Osteoblast (primary cell): Measurements from ENCODE around the gene PKHD1. TPM values are rescaled to one million over a fixed set of nuclear protein-coding genes. Genes with fewer than 3 reads are reported as not detected.

Source experiments
- DNase-seq: peaks from one replicate; pipeline ENCODE4 v3.0.0; 2011; ENCODE audit warnings: low spot score, mixed read lengths; ENCODE audit not compliant: insufficient read length; ENCODE audit errors: missing footprints
- H2AFZ ChIP-seq: 2 replicates; pipeline ENCODE4 v1.6.0; 2011; ENCODE audit warnings: mild to moderate bottlenecking, low read length
- H3K27ac ChIP-seq: 2 replicates; pipeline ENCODE4 v1.5.1; 2011; ENCODE audit warnings: mild to moderate bottlenecking, low read depth, low read length, moderate library complexity
- H3K27me3 ChIP-seq: 2 replicates; pipeline ENCODE4 v1.6.0; 2012; ENCODE audit warnings: mild to moderate bottlenecking, control low read depth, inconsistent platforms, low read length, moderate library complexity; ENCODE audit not compliant: insufficient read depth
- H3K36me3 ChIP-seq: 2 replicates; pipeline ENCODE4 v1.5.1; 2011; ENCODE audit warnings: mild to moderate bottlenecking, low read length, control low read depth, moderate library complexity; ENCODE audit not compliant: insufficient read depth
- H3K4me1 ChIP-seq: 2 replicates; pipeline ENCODE4 v1.5.1; 2011; ENCODE audit warnings: mild to moderate bottlenecking, low read length, control low read depth, moderate library complexity; ENCODE audit not compliant: insufficient read depth
- H3K4me2 ChIP-seq: 2 replicates; pipeline ENCODE4 v1.6.0; 2011; ENCODE audit warnings: mild to moderate bottlenecking, low read length; ENCODE audit not compliant: insufficient read depth
- H3K4me3 ChIP-seq: fragments of 200-600 bp; sonication (generic); 3 replicates; pipeline ENCODE4 v1.5.1; 2012; ENCODE audit warnings: mild to moderate bottlenecking, low read length, inconsistent platforms; ENCODE audit not compliant: insufficient read depth
- H3K79me2 ChIP-seq: 2 replicates; pipeline ENCODE4 v1.6.0; 2012; ENCODE audit warnings: mild to moderate bottlenecking, low read length, control low read depth, inconsistent platforms; ENCODE audit not compliant: insufficient read depth
- H3K9me3 ChIP-seq: 2 replicates; pipeline ENCODE4 v1.5.1; 2011; ENCODE audit warnings: low read depth, low read length, control low read depth
- H4K20me1 ChIP-seq: 2 replicates; pipeline ENCODE4 v1.6.0; 2012; ENCODE audit warnings: mild to moderate bottlenecking, low read length, control low read depth; ENCODE audit not compliant: insufficient read depth
- total RNA-seq: library from RNA; depleted of rRNA; stranded (reverse); fragments of >200 nt; gene quantifications from 2 replicates; pipeline ENCODE4 v1.2.3, GENCODE V29; 2012
- TF ChIP-seq, protein P1 (sequence below): IDR thresholded peaks from 2 replicates; pipeline ENCODE4 v1.5.1; 2011; ENCODE audit warnings: mild to moderate bottlenecking, low read depth, low read length, moderate library complexity; ENCODE audit errors: extremely low read depth

PKHD1 gene
- total RNA-seq, 1 donor: not detected

GRCh38 chr6:51651132-51651817 is 436.1 kb downstream of the PKHD1 start:
- DNase-seq: no peak

DNA sequence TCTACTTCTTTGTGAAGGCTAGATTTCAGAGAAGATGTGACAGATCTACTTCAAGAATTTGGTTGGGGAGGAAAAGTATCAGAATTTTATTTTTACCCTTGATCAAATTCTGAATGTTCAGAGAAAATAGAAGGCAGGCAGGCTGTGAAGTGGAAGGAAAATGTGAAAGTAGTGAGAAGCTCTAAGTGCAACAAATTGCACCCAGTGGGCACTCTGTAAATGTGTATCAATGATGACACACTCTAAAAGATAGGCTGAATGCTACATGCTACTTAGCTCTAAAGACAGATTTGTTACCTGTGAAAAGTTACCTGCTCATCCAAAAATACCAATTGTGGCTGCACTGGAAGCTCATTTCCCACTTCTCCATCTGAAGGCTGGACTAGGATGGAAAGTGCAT is 438.6 kb downstream of the PKHD1 start:
- no peaks in the 10 kb centered on the region for H4K20me1 ChIP-seq
- DNase-seq: no peak
- no peak overlapping the region for H3K4me3 ChIP-seq
- H3K4me1 ChIP-seq: no peaks in the 10 kb centered on the region
- H3K9me3 ChIP-seq: no peaks in the 10 kb centered on the region
- no peak overlapping the region for H3K27ac ChIP-seq
- TF ChIP-seq, protein P1, sequence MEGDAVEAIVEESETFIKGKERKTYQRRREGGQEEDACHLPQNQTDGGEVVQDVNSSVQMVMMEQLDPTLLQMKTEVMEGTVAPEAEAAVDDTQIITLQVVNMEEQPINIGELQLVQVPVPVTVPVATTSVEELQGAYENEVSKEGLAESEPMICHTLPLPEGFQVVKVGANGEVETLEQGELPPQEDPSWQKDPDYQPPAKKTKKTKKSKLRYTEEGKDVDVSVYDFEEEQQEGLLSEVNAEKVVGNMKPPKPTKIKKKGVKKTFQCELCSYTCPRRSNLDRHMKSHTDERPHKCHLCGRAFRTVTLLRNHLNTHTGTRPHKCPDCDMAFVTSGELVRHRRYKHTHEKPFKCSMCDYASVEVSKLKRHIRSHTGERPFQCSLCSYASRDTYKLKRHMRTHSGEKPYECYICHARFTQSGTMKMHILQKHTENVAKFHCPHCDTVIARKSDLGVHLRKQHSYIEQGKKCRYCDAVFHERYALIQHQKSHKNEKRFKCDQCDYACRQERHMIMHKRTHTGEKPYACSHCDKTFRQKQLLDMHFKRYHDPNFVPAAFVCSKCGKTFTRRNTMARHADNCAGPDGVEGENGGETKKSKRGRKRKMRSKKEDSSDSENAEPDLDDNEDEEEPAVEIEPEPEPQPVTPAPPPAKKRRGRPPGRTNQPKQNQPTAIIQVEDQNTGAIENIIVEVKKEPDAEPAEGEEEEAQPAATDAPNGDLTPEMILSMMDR: no peak
- no peaks in the 10 kb centered on the region for H3K27me3 ChIP-seq
- no peak overlapping the region for H2AFZ ChIP-seq
- no peaks in the 10 kb centered on the region for H3K36me3 ChIP-seq
- H3K4me2 ChIP-seq: no peak overlapping the region
- H3K79me2 ChIP-seq: no peaks in the 10 kb centered on the region

More at GRCh38 chr6:51651132-51651817, 436.1 kb downstream of the PKHD1 start:
- Histone ChIP-seq H3K4me3 (no peak overlapping the region), H3K4me2 (no peak overlapping the region), H4K20me1 (no peaks in the 10 kb centered on the region), H3K9me3 (no peaks in the 10 kb centered on the region), H3K4me1 (no peaks in the 10 kb centered on the region), H3K36me3 (no peaks in the 10 kb centered on the region), H3K27me3 (no peaks in the 10 kb centered on the region), H3K79me2 (no peaks in the 10 kb centered on the region), H2AFZ (no peak overlapping the region), H3K27ac (no peak overlapping the region)
- TF ChIP-seq, protein P1: no peak

- no peak overlapping the region for H3K27ac ChIP-seq
- no peaks in the 10 kb centered on the region for H4K20me1 ChIP-seq
- no peak overlapping the region for H3K4me2 ChIP-seq
- H3K9me3 ChIP-seq: no peaks in the 10 kb centered on the region
- no peaks in the 10 kb centered on the region for H3K27me3 ChIP-seq
- no peaks in the 10 kb centered on the region for H3K36me3 ChIP-seq
- no peaks in the 10 kb centered on the region for H3K4me1 ChIP-seq
- TF ChIP-seq, protein P1: no peak
- no peak overlapping the region for H2AFZ ChIP-seq
- DNase-seq: no peak
- H3K4me3 ChIP-seq: no peak overlapping the region
- no peaks in the 10 kb centered on the region for H3K79me2 ChIP-seq
Observed at GRCh38 chr6:51648236-51648635, 439.2 kb downstream of the PKHD1 start.

- Histone ChIP-seq H3K36me3 (no peaks in the 10 kb centered on the region), H3K4me2 (no peak overlapping the region), H4K20me1 (no peaks in the 10 kb centered on the region), H3K27me3 (no peaks in the 10 kb centered on the region), H3K4me1 (no peaks in the 10 kb centered on the region), H3K79me2 (no peaks in the 10 kb centered on the region), H3K9me3 (no peaks in the 10 kb centered on the region), H2AFZ (no peak overlapping the region), H3K4me3 (no peak overlapping the region), H3K27ac (no peak overlapping the region)
- TF ChIP-seq, protein P1: no peak
- no peak for DNase-seq
Observed at GRCh38 chr6:51644426-51644825, 443.0 kb downstream of the PKHD1 start.
